Activated CD8-positive, alpha-beta memory T cell treated with anti-CD3 and anti-CD28 coated beads, Interleukin-2, amount 50 U/mL, for 1 hour (primary cell): ENCODE measurements around the gene CUL1.

Experiments used
- DNase-seq: peaks from one replicate; pipeline ENCODE4 v3.0.0-alpha.2; 2020; ENCODE audit errors: extremely low read depth

The CUL1 gene

GRCh38 chr7:148761499-148762278, 63.0 kb downstream of the CUL1 start:
- no peak for DNase-seq

- DNase-seq, result no peak
These were observed 64.9 kb downstream of the CUL1 start for GRCh38 chr7:148763622-148764021.

- DNase-seq, result no peak
These were observed 71.3 kb downstream of the CUL1 start for GRCh38 chr7:148770004-148770403.

- DNase-seq, result no peak
These were observed 73.8 kb downstream of the CUL1 start for GRCh38 chr7:148772297-148773089.

GRCh38 chr7:148773334-148773733, 74.6 kb downstream of the CUL1 start:
- no peak for DNase-seq

- DNase-seq, result no peak
These were observed 75.8 kb downstream of the CUL1 start for GRCh38 chr7:148774471-148774870.

- no peak for DNase-seq
These were observed 84.2 kb downstream of the CUL1 start for GRCh38 chr7:148782757-148783456.

- no peak for DNase-seq
These were observed 85.3 kb downstream of the CUL1 start for GRCh38 chr7:148783801-148784527.

- no peak for DNase-seq
These were observed 89.0 kb downstream of the CUL1 start for GRCh38 chr7:148787571-148788295.

GRCh38 chr7:148789220-148789619, 90.5 kb downstream of the CUL1 start:
- DNase-seq, result no peak

- no peak for DNase-seq
These were observed 91.5 kb downstream of the CUL1 start for GRCh38 chr7:148790131-148790726.

GRCh38 chr7:148790850-148791249, 92.1 kb downstream of the CUL1 start:
- DNase-seq, result no peak

GRCh38 chr7:148791546-148791945, 92.8 kb downstream of the CUL1 start:
- no peak for DNase-seq

- DNase-seq, result no peak
These were observed 94.9 kb downstream of the CUL1 start for GRCh38 chr7:148793590-148793989.

- DNase-seq, result no peak
These were observed 95.8 kb downstream of the CUL1 start for GRCh38 chr7:148794476-148794875.

GRCh38 chr7:148796841-148797240, 98.1 kb downstream of the CUL1 start:
- no peak for DNase-seq

- DNase-seq, result no peak
These were observed 101.3 kb downstream of the CUL1 start for GRCh38 chr7:148799893-148800555.

GRCh38 chr7:148800677-148801076, 102.0 kb downstream of the CUL1 start:
- no peak for DNase-seq

GRCh38 chr7:148802101-148802493, 103.4 kb downstream of the CUL1 start:
- DNase-seq, result no peak

GRCh38 chr7:148803094-148803493, 104.4 kb downstream of the CUL1 start:
- no peak for DNase-seq
